Astrocyte (in vitro differentiated cells and primary cell): ENCODE results near the gene DLK2. TPM values are rescaled to one million over a fixed set of nuclear protein-coding genes. Genes with fewer than 3 reads are reported as not detected.

Experiments
- DNase-seq: peaks from one replicate; pipeline ENCODE4 v3.0.0-alpha.2; 2010; ENCODE audit warnings: low read depth
- FAIRE-seq: peaks from 2 replicates; lab custom pipeline; 2011; peaks lifted over from hg19 to GRCh38; lab: Jason Lieb, UNC
- H2AFZ ChIP-seq: 2 replicates; pipeline ENCODE4 v1.6.0; 2012; ENCODE audit warnings: low read depth, low read length, inconsistent platforms
- H3K27ac ChIP-seq: 2 replicates; pipeline ENCODE4 v1.5.1; 2011; ENCODE audit warnings: low read depth, low read length, inconsistent platforms
- H3K27me3 ChIP-seq: 2 replicates; pipeline ENCODE4 v1.6.0; 2011; ENCODE audit warnings: low read length, inconsistent platforms; ENCODE audit not compliant: insufficient read depth
- H3K36me3 ChIP-seq: 2 replicates; pipeline ENCODE4 v1.5.1; 2011; ENCODE audit warnings: low read length, inconsistent platforms; ENCODE audit not compliant: insufficient read depth
- H3K4me1 ChIP-seq: 2 replicates; pipeline ENCODE4 v1.5.1; 2011; ENCODE audit warnings: low read length, inconsistent platforms; ENCODE audit not compliant: insufficient read depth
- H3K4me2 ChIP-seq: 2 replicates; pipeline ENCODE4 v1.6.0; 2012; ENCODE audit warnings: low read length, inconsistent platforms
- H3K4me3 ChIP-seq: 2 replicates; pipeline ENCODE4 v1.5.1; 2011; ENCODE audit warnings: low read depth, mild to moderate bottlenecking, low read length, inconsistent platforms; ENCODE audit not compliant: insufficient read depth
- H3K79me2 ChIP-seq: 2 replicates; pipeline ENCODE4 v1.6.0; 2012; ENCODE audit warnings: mild to moderate bottlenecking, low read length, inconsistent platforms; ENCODE audit not compliant: insufficient read depth
- H3K9ac ChIP-seq: 2 replicates; pipeline ENCODE4 v1.6.0; 2012; ENCODE audit warnings: mild to moderate bottlenecking, low read length, inconsistent platforms
- H3K9me3 ChIP-seq: 2 replicates; pipeline ENCODE4 v1.5.1; 2012; ENCODE audit warnings: low read depth, mild to moderate bottlenecking, low read length, inconsistent platforms; ENCODE audit not compliant: insufficient read depth
- H4K20me1 ChIP-seq: 2 replicates; pipeline ENCODE4 v1.6.0; 2012; ENCODE audit warnings: low read length, inconsistent platforms; ENCODE audit not compliant: insufficient read depth
- H3K27ac Mint-ChIP-seq: one replicate; pipeline ENCODE4 v1.8.0; 2021; ENCODE audit warnings: mild to moderate bottlenecking, mixed read lengths; ENCODE audit not compliant: unreplicated experiment
- H3K27me3 Mint-ChIP-seq: one replicate; pipeline ENCODE4 v1.8.0; 2021; ENCODE audit warnings: low read depth, mixed read lengths; ENCODE audit not compliant: unreplicated experiment
- H3K36me3 Mint-ChIP-seq: one replicate; pipeline ENCODE4 v1.8.0; 2021; ENCODE audit warnings: low read depth, mixed read lengths; ENCODE audit not compliant: unreplicated experiment
- H3K4me1 Mint-ChIP-seq: one replicate; pipeline ENCODE4 v1.8.0; 2021; ENCODE audit warnings: low read depth, mixed read lengths; ENCODE audit not compliant: unreplicated experiment
- H3K4me3 Mint-ChIP-seq: one replicate; pipeline ENCODE4 v1.8.0; 2021; ENCODE audit warnings: mild to moderate bottlenecking, moderate library complexity, mixed read lengths; ENCODE audit not compliant: unreplicated experiment
- H3K9me3 Mint-ChIP-seq: one replicate; pipeline ENCODE4 v1.8.0; 2021; ENCODE audit warnings: mild to moderate bottlenecking, mixed read lengths; ENCODE audit not compliant: unreplicated experiment
- EZH2 ChIP-seq: IDR thresholded peaks from 2 replicates; pipeline ENCODE4 v1.6.1; 2012; ENCODE audit warnings: mild to moderate bottlenecking, low read length, inconsistent platforms; ENCODE audit not compliant: insufficient read depth
- total RNA-seq: library from RNA; stranded (reverse); gene quantifications from 2 replicates; pipeline ENCODE4 v1.2.1, GENCODE V29; 2021
- TF ChIP-seq, protein P1 (sequence below): IDR thresholded peaks from 2 replicates; pipeline ENCODE4 v1.5.1; 2011; ENCODE audit warnings: low read depth, mild to moderate bottlenecking, inconsistent platforms, low read length, moderate library complexity; ENCODE audit not compliant: insufficient read depth

Gene DLK2
- total RNA-seq, 1 donor from 2014 or later, result 0.68 TPM

DNA sequence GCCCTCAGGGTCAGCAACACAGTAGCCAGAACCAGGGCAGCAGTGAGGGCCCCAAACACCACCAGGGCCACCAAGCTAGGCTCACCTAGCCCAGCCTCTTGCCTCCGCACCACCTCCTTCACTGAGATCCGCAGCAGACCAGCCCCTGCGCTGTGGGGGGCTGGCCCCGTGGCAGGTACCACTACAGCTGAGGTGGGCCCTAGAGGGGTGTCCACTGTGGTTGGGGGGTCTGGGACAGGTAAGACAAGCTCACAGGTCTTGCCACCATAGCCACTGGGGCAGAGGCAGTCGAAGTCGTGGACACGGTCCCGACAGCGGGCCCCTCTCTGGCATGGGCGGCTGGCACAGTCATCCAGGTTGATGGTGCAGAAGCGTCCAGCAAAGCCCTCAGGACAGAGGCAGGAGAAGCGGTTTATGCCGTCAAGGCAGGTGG lies 4.6 kb downstream of the DLK2 start:
- TF ChIP-seq, protein P1, sequence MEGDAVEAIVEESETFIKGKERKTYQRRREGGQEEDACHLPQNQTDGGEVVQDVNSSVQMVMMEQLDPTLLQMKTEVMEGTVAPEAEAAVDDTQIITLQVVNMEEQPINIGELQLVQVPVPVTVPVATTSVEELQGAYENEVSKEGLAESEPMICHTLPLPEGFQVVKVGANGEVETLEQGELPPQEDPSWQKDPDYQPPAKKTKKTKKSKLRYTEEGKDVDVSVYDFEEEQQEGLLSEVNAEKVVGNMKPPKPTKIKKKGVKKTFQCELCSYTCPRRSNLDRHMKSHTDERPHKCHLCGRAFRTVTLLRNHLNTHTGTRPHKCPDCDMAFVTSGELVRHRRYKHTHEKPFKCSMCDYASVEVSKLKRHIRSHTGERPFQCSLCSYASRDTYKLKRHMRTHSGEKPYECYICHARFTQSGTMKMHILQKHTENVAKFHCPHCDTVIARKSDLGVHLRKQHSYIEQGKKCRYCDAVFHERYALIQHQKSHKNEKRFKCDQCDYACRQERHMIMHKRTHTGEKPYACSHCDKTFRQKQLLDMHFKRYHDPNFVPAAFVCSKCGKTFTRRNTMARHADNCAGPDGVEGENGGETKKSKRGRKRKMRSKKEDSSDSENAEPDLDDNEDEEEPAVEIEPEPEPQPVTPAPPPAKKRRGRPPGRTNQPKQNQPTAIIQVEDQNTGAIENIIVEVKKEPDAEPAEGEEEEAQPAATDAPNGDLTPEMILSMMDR, result no peak
- no peak for TF ChIP-seq EZH2
- H3K27me3 Mint-ChIP-seq, result peaks cover 7% of the 10 kb centered on the region
- no peaks in the 10 kb centered on the region for H3K4me1 ChIP-seq
- peaks cover 1% of the 10 kb centered on the region for H3K27me3 ChIP-seq
- H3K4me2 ChIP-seq, result no peak overlapping the region
- H3K4me3 Mint-ChIP-seq, result no peak overlapping the region
- no peak overlapping the region for H3K27ac Mint-ChIP-seq
- no peak for FAIRE-seq
- H3K79me2 ChIP-seq, result no peaks in the 10 kb centered on the region
- peaks cover 25% of the 10 kb centered on the region for H3K36me3 Mint-ChIP-seq
- H3K9me3 Mint-ChIP-seq, result no peaks in the 10 kb centered on the region
- H3K9ac ChIP-seq, result no peak overlapping the region
- peaks cover 12% of the 10 kb centered on the region for H4K20me1 ChIP-seq
- no peak overlapping the region for H2AFZ ChIP-seq
- H3K4me3 ChIP-seq, result no peak overlapping the region
- H3K9me3 ChIP-seq, result no peaks in the 10 kb centered on the region
- no peaks in the 10 kb centered on the region for H3K4me1 Mint-ChIP-seq
- peaks cover 5% of the 10 kb centered on the region for H3K36me3 ChIP-seq
- no peak overlapping the region for H3K27ac ChIP-seq
- no peak for DNase-seq

DNA sequence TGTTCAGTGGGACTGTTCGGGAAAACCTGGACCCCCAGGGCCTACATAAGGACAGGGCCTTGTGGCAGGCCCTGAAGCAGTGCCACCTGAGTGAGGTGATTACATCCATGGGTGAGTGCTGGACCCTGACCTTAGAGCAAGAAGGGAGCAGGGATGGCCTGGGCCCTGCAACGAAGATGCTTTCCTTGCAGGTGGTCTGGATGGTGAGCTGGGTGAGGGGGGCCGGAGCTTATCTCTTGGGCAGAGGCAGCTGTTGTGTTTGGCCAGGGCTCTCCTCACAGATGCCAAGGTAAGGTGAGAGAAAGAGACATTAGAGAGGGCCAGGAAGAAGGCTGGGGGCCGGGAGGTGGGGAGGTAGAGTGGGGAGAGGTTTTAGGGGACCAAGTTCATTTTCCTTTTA lies 6.4 kb downstream of the DLK2 start:
- Histone ChIP-seq H3K4me1 (no peaks in the 10 kb centered on the region), H3K9me3 (no peaks in the 10 kb centered on the region), H3K4me3 (no peak overlapping the region), H3K27me3 (no peaks in the 10 kb centered on the region), H2AFZ (no peak overlapping the region), H4K20me1 (peaks cover 6% of the 10 kb centered on the region), H3K4me2 (no peak overlapping the region), H3K9ac (no peak overlapping the region), H3K79me2 (no peaks in the 10 kb centered on the region), H3K27ac (no peak overlapping the region), H3K36me3 (peaks cover 9% of the 10 kb centered on the region)
- H3K9me3 Mint-ChIP-seq, result no peaks in the 10 kb centered on the region
- no peak overlapping the region for H3K4me3 Mint-ChIP-seq
- no peak overlapping the region for H3K27ac Mint-ChIP-seq
- no peak for TF ChIP-seq EZH2
- TF ChIP-seq, protein P1, result no peak
- DNase-seq (no peak), FAIRE-seq (no peak)
- H3K27me3 Mint-ChIP-seq, result peaks cover 5% of the 10 kb centered on the region
- peaks cover 35% of the 10 kb centered on the region for H3K36me3 Mint-ChIP-seq
- H3K4me1 Mint-ChIP-seq, result no peaks in the 10 kb centered on the region

DNA sequence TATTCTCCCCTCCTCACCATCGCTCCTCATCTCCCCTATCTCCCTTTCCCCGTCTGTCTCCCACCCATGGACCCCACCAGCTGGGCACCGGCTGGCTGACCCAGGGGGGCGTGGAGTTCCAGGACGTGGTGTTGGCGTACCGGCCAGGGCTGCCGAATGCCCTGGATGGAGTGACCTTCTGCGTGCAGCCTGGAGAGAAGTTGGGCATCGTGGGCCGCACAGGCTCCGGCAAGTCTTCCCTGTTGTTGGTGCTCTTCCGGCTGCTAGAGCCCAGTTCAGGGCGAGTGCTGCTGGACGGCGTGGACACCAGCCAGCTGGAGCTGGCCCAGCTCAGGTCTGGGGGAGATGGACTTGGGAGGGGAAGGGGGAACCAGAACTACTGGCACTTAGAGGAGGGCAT lies 7.7 kb downstream of the DLK2 start:
- Mint-ChIP-seq H3K27me3 (no peaks in the 10 kb centered on the region), H3K4me3 (no peak overlapping the region), H3K36me3 (peaks cover 34% of the 10 kb centered on the region), H3K27ac (no peak overlapping the region), H3K4me1 (no peaks in the 10 kb centered on the region), H3K9me3 (no peaks in the 10 kb centered on the region)
- Histone ChIP-seq H4K20me1 (peaks cover 3% of the 10 kb centered on the region), H3K4me2 (no peak overlapping the region), H3K79me2 (no peaks in the 10 kb centered on the region), H3K4me1 (no peaks in the 10 kb centered on the region), H3K36me3 (peaks cover 13% of the 10 kb centered on the region), H3K27ac (no peak overlapping the region), H3K9me3 (no peaks in the 10 kb centered on the region), H3K4me3 (no peak overlapping the region), H3K9ac (no peak overlapping the region), H2AFZ (no peak overlapping the region), H3K27me3 (no peaks in the 10 kb centered on the region)
- no peak for DNase-seq
- FAIRE-seq, result no peak
- TF ChIP-seq EZH2, result no peak
- TF ChIP-seq, protein P1, result no peak
